Stimulated activated CD8-positive, alpha-beta memory T cell treated with anti-CD3 and anti-CD28 coated beads, Interleukin-15, amount 100 ng/mL, for 1 hour (primary cell): Measurements from ENCODE around the gene ZNG1B.
"Not testable (repeated sequence)": the region's sequence is repeated elsewhere in the genome, so short reads cannot be mapped to it uniquely, and the experiment has no call there.

Experiments used
- DNase-seq: peaks from one replicate; pipeline ENCODE4 v3.0.0-alpha.2; 2020; ENCODE audit warnings: low read depth

The ZNG1B gene

DNA sequence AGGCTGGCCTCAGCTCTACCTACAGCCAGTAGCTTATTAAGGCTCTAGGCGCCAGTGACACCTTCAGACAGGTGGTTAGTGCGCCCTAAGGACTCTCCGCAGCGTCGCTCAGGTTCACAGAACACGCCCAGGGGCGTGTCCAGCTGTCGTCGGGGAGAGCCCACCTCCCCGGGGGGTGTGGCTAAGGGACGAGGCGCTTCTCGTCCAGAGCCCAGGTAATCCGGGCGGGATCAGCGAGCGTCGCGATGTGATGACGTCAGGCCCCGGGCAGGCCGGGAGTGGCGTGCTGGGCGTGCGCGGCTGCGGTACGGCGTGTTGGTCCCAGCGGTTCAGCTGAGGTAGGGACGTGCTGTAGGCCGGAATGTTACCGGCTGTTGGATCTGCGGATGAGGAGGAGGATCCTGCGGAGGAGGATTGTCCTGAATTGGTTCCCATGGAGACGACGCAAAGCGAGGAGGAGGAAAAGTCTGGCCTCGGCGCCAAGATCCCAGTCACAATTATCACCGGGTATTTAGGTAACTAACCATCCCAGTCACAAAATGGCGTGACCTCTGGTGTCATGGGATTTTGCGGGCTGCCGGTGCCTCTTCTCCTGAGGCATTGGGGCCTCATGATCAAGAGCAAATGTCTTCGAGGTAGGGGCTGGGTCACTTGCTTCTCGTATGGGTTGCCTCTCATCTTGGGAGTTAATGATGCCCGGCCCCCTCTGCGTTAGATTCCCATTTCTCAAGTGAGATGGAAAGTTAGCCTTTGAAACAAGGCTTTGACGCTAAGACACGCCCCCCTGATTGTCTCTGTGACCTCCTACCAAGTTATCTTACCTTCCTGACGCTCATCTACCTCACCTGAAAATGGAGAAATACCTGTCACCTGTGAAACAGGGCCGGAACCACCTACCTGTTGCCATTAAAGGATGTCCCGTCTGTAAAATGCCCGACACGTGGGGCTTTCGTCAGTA is at the start of gene ZNG1B:
Gene ZNG1B, plus strand, starts transcription at position 184 of the 958 bp plus-strand sequence. Its CDS starts 178 bp downstream, at position 362.
- DNase-seq = peak; percentile 40

DNA sequence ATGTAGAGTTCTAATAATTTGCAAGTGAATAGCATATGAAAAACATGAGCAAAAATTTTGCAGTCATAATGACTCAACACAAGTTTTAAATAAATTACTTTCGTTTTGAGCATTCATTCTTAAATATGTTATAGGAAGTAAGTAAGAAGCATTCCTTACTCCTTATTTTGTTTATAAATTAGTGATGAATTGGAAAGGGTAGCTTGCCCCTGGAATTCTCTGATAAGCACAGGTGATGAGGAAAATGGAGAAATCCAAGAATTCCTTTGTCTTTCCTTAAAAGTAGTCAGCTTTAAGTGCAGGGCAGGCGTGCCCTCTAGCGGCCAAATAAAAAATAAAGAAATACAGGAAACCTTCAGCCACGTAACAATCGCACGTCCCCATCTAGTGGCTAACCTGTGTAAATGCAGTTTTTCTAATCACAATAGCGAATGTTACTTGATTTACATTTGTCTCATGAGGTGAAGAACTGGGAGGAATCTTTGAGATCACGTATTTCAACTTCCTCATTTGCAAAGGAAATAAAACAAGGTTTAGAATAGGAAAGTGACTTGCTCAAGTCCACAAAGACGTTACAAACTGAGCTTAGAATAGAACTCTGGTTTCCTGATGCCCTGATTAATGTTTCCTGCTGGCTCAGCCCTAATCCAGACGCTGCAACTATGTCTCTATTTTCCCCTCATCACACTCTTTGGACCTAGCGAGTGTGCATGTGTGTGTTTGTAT is 47.2 kb upstream of the ZNG1B start:
- DNase-seq = peak; percentile 41

DNA sequence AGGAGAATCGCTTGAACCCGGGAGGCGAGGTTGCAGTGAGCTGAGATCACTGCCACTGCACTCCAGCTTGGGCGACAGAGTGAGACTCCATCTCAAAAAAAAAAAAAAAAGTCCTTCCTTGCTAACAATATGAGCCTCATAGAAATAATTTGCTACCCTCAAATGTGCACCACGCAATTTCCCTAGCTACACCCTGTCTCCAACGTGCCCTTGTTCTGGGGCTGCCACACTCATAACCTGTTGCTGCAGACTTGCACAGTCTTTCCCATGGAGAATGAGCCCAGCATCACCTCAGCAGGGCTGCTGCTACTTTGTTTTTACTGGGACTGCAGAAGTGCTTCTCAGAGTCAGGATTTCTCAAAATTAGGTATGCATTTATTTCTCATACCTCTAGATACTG is 46.4 kb upstream of the ZNG1B start:
- DNase-seq = no peak

DNA sequence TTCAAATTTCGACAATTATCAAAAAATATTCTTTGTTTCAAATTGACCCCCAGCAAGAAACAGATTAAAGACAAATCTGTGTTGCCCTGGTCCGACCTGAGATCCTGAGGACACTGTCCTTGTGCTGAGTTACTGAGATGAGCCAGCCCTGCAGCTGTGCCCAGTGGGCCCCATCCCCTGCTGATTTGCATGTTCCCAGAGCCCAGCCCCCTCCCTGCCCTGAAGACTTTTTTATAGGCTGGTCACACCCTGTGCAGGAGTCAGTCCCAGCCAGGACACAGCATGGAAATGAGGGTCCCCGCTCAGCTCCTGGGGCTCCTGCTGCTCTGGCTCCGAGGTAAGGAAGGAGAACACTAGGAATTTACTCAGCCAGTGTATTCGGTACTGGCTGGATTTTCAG is 31.4 kb upstream of the ZNG1B start:
- no peak for DNase-seq

DNA sequence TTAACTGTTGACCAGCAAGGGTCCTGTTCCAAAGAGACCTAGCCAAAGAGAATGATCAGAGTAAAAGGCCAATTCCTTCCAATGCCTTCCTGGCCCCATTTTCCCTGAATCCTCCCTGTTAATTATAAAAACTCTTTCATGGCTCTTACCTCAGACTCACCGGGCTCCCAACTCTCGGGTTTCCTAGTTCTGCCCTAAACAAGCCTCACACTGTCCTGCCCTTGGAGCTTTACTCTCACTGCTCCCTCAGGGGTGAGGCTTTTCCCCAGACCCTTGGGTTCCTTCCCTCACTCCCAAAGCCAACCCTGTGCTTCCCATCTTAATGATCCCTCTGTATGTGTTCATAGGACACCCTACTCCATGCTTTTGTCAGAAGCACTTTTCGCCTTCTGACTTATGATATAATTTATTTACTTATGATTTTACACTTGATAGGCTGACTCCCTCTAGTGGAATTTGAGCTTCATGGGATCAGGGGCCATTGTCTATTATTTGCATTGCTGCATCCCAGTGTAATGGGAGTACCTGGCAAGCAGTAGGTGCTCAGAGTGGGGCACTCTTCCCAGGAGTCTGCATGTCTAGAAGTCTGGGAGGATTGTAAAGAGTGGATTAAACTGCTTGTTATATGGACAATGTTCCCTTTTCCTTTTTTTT is 29.9 kb upstream of the ZNG1B start:
- no peak for DNase-seq

DNA sequence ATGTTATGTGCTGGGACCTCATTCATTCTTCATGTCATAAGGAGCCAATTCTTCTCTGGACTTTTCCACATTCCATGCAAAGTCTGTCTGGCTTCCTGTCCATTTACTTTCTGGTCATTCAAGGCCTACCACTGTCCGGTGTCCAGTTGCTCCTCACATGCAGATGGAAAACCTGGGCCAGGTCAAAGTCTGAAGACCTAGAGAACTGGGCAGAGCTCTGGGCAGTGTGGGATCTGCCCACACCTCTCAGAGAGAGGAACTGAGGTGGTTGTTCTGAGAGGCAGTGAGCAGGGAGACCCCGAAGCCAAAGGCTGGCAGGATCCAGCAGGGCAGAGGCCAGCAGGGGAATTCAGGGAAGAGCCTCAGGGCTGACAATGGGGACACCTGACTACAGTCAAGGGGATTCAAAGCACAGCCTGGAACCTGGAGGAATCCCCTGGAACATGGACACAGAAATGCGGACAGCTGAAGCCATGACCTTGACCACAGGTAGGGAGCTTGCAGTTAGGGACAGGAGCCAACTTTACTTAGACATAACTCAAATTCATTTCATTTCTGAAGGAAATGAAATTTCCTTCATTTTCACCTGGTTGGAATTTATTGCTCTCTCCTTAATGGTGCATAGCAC is 25.7 kb upstream of the ZNG1B start:
- DNase-seq = not testable (repeated sequence)

DNA sequence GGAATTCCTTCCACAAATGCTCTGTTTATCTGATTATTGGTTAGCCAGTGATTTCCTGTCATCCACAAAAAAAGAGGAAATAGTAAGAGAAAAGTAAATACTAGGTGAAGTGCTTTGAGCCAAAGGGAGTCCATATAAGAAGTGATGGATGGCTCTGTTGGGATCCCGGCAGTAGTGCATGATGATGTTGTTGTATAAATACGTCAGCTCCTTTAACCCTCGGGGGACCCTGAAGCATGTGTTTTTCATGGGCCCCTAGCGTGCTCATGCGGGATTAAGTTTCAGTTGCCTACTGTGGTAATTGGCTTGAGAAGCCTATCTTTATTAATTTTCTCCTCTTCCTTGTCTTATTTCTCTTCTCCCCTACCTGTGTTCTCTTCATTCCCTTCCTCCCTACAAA is 24.7 kb upstream of the ZNG1B start:
- not testable (repeated sequence) for DNase-seq

DNA sequence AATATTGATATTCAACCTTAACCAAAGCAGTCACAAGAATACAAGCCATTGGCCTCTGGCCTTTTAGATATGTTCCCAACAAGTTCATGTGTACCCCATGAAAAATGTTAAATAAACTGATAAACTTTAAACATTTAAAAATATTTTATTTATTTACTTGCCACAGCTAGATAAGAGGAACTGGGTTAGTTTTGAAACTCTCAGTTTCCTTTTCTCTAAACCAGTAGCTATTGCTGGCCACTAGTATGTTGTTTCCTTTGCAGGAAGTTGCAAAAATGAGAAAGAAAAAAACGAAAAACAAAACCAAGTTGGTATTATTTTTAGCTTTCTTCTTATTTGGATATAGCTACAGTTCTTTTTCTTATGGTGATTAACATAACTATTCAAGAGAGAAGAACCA is 5.7 kb upstream of the ZNG1B start:
- DNase-seq = not testable (repeated sequence)

DNA sequence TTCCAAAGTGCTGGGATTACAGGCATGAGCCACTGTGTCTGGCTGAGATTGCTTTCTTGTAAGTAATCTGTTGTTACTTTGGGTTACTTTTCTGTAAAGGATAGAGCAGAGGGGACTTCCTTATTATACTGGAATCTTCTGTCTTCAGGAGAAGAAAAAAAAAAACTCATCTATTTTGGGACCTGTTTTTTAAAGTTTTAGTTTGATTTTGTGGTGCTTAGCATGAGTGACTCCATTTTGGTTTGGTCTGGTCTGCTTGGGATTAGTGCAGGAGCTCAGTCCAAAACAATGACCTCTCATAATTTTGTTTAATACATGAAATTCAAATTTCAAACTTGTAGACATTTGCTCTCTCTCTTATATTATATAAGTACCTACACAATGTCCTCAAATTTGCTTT is 4.0 kb upstream of the ZNG1B start:
- DNase-seq = not testable (repeated sequence)

DNA sequence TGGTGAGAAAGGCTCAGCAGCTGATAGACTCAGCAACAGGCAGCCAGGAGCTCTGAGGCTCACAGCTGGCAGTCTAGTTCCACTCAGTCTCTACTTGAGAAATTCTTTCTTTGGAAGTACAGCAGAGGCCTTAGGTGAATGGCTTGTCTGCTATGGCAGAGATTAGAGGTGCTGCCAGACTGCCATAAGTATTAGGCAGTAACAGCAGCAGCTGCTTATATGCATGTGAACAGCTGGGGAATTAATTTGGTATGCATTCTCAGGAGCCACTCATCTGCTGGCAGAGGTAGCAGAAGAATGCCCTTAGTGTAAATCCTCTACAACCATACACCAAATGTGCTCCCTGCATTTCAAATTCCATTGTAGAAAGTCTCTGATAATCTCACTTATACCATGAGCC is 28.3 kb downstream of the ZNG1B start:
- not testable (repeated sequence) for DNase-seq

DNA sequence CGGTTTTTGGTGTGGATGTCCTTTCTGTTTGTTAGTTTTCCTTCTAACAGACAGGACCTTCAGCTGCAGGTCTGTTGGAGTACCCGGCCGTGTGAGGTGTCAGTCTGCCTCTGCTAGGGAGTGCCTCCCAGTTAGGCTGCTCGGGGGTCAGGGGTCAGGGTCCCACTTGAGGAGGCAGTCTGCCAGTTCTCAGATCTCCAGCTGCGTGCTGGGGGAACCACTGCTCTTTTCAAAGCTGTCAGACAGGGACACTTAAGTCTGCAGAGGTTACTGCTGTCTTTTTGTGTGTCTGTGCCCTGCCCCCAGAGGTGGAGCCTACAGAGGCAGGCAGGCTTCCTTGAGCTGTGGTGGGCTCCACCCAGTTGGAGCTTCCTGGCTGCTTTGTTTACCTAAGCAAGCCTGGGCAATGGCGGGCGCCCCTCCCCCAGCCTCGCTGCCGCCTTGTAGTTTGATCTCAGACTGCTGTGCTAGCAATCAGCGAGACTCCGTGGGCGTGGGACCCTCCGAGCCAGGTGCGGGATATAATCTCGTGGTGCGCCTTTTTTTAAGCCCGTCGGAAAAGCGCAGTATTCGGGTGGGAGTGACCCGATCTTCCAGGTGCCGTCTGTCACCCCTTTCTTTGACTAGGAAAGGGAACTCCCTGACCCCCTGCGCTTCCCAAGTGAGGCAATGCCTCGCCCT is 39.3 kb downstream of the ZNG1B start:
- not testable (repeated sequence) for DNase-seq

DNA sequence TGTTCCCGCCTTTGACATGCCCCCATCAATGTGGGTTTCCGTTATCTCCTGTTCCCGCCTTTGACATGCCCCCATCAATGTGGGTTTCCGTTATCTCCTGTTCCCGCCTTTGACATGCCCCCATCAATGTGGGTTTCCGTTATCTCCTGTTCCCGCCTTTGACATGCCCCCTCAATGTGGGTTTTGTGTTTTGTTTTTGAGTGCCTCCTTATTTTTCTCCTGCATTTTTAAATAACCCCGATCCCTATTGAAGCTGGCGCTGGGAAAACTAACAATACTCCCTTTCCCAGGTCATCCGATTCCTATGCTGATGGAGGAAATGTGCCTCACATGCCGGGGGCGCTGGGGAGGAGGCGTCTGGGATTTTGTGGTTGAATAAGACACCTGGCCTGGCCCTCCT is 59.0 kb downstream of the ZNG1B start:
- not testable (repeated sequence) for DNase-seq

DNA sequence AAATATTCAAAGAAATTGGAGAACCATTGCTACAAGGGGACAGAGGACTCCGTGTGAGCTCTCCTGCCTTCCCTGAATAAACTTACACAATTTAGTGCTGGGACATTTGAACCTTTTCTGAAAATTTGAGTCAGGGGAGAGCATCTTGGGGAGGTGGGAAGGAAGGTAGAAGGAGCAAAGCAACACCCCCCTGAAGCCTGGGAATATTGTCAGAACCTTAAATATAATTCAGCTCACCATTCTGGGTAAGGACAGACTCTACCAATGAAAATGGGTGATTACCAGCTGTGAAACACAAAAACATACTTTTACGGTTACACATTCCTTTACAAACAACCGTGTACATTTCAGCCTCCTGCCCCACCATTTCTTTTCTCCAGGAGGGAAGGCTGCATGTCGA is 60.9 kb downstream of the ZNG1B start, which contains the start of gene FOXD4L1:
Gene FOXD4L1, plus strand, starts transcription at position 301 of the 400 bp plus-strand sequence. CDS start 592 bp downstream, outside the sequence.
- DNase-seq = not testable (repeated sequence)

DNA sequence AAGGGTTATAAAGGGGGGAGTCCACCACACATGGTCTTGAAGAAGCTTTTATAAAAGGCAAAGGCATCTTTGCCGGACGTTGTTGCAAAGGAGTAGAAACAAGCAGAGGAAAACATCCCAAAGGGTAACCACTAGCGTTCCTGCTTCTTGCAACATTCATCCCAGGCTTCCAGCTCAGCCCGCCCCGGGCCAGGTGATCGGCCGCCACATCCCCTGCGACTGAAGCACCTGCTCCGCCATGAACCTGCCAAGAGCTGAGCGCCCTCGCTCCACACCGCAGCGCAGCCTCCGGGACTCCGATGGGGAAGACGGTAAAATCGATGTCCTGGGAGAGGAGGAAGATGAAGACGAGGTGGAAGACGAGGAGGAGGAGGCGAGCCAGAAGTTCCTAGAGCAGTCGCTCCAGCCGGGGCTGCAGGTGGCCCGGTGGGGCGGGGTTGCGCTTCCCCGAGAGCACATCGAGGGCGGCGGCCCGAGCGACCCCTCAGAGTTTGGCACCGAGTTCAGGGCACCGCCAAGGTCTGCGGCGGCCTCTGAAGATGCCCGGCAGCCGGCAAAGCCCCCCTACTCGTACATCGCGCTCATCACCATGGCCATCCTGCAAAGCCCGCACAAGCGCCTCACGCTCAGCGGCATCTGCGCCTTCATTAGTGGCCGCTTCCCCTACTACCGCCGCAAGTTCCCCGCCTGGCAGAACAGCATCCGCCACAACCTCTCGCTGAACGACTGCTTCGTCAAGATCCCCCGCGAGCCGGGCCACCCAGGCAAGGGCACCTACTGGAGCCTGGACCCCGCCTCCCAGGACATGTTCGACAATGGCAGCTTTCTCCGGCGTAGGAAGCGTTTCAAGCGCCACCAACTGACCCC is 61.8 kb downstream of the ZNG1B start:
- not testable (repeated sequence) for DNase-seq

DNA sequence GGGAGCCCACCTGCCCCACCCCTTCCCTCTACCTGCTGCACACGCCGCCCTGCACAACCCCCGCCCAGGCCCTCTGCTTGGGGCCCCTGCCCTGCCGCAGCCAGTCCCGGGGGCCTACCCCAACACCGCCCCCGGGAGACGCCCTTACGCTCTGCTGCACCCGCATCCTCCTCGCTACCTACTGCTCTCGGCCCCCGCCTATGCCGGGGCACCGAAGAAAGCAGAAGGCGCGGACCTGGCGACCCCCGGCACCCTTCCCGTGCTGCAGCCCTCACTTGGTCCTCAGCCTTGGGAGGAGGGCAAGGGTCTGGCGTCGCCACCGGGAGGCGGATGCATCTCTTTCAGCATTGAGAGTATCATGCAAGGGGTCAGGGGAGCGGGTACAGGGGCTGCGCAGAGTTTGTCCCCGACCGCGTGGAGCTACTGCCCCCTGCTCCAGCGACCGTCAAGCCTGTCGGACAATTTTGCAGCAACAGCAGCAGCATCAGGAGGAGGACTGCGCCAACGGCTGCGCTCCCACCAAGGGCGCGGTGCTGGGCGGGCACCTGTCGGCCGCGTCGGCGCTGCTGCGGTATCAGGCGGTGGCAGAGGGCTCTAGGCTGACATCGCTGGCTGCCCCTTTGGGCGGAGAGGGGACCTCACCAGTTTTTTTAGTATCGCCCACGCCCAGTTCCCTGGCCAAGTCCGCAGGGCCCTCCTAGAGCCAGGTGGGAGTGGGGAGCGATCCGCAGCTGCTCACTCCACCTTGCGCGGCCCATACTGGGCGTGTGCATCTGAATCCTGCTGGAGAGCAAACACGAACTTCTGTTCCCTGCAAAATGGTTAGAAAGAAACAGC is 62.6 kb downstream of the ZNG1B start:
- DNase-seq = not testable (repeated sequence)

DNA sequence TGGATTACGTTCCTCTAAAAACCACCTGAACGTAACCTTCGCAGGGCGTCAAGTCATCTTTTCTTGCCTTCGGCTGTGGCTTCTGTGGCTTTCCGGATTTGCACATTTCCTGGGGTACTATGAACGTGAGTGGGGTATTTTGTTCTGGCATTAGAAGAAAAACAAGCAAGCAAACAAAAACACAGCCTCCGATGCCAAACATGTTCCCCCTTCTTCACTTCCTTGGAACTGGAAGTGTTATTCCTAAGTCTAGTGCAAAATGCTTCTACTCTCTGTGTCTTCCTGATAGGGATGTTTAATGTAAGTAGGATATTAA is 63.2 kb downstream of the ZNG1B start:
- not testable (repeated sequence) for DNase-seq

DNA sequence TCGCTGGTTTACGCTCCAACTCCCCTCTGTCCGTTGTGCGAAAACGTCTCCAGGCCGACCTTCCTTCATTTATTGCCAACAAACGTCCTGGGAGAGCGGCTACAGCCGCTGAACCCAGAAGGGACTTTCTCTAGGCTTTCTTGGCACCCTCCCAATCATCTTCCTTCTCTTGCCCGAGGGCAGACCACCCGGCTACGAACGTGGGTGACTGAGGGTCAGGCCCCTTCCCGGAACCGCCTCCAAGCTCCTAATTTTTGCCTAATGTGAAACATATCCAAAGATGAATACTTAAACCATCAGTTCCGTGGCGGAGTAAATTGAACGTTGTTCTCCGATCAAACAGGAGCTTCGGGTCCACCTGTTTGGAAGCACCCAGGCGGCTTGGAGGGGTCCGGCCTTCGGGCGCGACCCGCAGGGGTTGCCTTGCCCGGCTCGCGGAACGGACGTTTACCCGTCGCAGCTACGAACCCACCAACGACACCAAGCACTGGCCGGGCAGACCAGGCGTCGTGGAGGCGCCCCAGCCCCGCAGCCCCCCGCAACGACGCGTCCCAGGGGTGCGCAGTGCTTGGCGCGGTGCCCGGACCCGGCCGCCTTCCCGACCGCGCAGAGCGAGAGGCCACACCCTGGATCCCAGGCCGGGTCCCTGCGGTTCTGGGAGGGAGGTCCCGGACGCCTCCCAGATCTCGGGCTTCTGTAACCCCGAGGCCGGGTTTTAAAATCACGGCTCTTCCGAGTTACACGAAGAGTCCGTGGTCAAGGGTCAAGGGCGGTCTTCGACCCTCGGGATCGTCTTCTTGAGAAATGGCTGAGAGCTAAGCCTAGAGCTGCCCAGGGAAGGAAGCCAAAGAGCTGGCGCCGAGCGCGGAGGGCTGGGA is 65.0 kb downstream of the ZNG1B start:
- DNase-seq = not testable (repeated sequence)
